ENCODE results near the gene ATG7.
"Not testable (repeated sequence)": the region's sequence is repeated elsewhere in the genome, so short reads cannot be mapped to it uniquely, and the experiment has no call there.

ATG7 gene

GRCh38 chr3:11254876-11255275 lies 17.3 kb upstream of the ATG7 start:
- no peak for DNase-seq

GRCh38 chr3:11255537-11255936 lies 16.7 kb upstream of the ATG7 start:
- DNase-seq = not testable (repeated sequence)

- no peak for DNase-seq
These were observed 13.2 kb upstream of the ATG7 start for GRCh38 chr3:11258958-11259357.

DNA sequence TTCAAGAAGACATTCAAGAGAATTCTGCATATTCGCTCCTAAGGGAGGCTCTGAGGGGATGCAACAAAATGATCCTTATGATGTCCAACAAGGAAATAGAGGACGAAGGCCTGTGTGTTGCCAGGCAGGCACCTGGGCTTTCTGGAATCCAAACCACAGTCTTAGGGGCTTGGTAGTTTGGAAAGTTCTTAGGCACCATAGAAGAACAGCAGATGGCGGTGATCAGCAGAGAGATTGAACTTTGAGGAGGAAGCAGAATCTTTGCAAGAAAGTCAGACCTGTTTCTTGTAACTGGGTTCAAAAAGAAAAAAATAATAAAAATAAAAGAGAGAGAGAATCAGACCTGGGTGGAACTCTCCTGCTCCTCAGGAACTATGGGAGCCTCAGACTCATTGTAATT lies 11.7 kb upstream of the ATG7 start:
- DNase-seq = no peak

- no peak for DNase-seq
These were observed 3.2 kb upstream of the ATG7 start for GRCh38 chr3:11269007-11269406.

DNA sequence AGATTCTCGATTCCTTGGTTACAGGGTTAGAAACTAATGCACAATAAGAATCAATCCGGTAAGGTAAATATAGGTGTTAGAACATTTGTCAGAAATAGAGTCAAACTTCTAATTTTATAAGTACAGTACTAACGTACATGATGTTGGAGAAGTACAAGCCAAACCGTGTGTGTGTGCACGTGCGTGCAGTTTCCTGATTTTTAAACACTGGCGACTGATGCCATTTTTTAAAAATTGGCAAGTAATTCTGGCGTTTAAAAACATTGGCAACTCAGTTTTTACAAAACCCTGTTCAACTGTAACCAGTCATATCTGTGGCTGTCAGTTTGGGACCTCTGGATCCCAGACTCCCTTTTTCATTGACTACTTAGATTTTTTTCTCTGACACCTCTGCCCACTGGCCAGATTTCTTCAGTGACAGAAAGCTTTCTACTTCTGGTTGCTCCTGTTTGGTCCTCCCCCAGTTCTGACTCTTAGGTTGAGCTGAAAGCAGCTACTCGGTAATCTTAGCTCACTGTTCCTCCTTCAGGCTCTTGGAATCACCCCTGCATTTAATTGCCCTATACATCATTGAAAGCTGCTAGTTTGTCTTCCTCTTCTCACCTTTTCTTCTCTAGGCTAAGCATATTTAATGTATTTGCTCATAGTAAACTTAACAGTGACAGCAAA lies 843 bp downstream of the ATG7 start:
- no peak for DNase-seq

GRCh38 chr3:11273891-11274291 lies 1.7 kb downstream of the ATG7 start:
- DNase-seq = no peak

DNA sequence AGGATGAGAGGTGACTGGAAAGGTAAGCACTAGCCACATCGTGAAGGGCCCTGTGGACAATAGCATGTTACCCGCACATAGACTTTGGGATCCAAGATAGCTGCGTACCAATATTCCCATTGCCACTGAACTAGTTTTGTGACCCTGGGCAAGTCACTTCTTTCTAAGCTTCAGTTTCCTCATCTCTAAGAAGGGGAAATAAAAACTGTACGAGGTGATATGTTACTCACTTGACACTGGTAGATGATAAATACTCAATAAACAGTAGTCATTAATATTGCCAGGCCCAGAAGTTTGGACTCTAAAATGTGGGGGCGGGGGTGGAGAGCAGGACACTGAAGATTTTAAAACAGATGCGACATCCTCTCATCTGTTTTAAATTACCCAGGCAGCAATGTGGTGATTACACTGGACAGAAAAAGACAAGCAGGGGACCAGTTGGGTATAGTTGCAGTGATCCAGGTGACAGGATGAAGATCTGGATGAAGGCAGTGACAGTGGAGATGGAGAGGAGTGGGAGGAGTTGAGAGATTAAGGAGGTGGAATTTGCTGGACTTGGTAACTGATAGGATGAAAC lies 2.5 kb downstream of the ATG7 start:
- no peak for DNase-seq

DNA sequence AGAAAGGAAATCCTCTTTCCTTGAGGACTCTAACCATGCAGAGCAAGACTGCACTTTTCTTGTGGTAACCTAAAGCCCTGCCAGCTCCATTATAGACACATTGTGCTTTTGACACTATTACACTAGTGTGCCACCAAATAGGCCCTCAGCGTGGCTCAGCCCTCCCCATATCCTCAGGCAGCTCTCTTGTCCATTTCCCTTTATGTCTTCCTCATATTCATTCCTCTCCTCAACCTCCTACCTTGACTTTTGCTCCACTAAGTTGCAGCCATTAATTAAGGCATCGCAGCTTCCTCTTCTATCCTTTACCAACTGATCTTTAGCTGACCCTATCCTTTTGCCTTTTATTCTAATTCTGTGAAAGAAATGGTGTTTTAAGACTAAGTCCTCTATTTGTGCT lies 3.7 kb downstream of the ATG7 start:
- no peak for DNase-seq

DNA sequence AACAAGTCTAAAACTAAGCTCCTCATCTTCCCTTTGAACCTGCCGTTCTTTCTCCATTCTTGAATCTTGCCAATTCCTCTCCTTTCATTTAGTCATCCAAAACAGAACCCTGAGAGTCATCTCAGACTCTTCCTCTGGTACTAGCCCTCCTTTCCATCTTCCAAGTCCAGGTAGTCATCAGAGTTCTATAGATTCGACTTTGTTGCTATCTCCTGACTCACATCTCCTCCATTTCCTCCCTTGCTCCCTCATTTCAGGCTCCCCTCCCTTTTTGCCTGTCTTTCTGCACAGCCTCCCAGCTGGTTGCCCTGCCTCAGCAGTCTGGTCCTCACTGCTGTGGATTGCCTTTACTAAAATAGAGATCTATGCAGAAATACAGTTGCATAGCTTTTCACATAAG lies 4.7 kb downstream of the ATG7 start:
- DNase-seq = no peak

GRCh38 chr3:11282250-11283138 lies 10.3 kb downstream of the ATG7 start:
- no peak for DNase-seq

GRCh38 chr3:11283139-11283475 lies 10.9 kb downstream of the ATG7 start:
- DNase-seq = no peak

DNA sequence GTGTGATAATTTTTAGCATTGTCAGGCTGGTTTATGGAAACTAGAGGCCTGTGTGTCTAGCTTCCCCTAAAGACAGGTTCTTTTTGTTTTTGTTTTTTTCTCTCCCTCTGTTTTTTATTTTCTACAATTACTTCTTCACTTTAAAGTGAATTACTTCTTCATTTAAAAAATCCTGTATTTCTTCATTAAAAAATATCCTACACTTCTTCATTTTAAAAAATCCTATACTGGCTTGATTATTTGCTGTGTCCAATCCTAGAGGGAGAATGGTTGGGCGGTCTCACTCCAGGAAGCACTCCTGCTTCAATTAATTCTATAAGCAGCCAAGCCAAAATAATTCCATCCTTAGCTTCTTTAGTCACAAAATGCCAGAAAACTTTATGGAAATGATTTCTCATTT lies 11.8 kb downstream of the ATG7 start:
- no peak for DNase-seq

- no peak for DNase-seq
These were observed 13.3 kb downstream of the ATG7 start for GRCh38 chr3:11285471-11285870.

- no peak for DNase-seq
These were observed 15.2 kb downstream of the ATG7 start for GRCh38 chr3:11287404-11287803.

- DNase-seq = no peak
These were observed 15.9 kb downstream of the ATG7 start for GRCh38 chr3:11288021-11288491.

DNA sequence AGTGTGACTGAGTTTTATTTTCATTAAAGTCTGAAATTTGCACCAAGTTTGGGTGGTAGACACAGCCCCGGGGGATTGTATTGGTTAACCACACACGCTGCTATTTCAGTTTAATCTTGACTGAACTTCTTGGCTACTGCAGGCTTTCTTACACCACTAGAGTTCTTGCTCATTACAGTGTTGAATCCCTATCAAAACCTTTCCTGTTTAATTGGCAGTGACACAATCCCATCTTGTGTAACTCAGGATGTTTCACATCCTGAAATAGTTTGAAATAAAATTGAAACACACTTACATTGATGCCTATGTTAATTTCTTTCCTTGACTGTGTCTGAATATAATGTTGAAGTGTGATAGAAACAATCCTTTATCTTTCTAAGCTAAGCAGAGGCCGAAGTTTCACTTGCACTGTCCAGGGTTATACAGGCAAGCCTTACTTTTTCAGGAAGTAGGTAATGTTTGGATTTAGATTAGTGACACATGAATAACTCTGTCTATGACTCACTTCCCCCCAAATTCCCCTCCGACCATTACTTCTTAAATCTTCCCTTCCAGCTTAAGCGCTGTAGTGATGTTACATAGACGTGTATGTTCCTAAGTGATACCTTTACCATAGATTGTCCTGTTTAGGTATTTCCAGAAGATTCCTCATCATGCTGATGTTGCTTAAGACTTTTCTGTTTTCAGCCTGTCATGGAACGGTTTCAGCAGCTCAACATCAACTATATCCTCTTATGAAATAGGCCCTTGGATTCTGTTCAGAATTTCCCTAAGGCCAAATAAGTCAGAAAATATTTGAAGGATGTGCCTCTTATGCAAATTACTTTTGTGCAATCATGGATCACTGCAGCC lies 16.8 kb downstream of the ATG7 start:
- no peak for DNase-seq

DNA sequence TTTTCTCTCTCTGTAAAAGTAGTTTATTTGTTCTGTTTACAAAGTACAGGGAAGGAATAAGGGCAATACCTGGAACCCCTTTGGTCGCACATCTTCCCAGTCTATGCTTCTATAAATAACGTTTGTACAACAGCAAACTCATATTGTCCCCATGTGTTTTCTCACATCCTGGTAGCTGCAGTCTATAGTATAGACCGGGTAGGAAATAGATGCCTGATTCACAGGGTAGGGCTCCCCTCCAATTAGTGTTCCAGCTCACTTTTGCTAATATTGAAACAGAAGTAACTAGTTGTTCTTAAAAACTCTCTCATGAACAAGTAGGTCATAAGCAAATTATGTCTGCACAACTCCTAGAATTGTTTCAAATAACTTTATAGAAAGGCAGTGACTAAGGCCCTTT lies 17.7 kb downstream of the ATG7 start:
- DNase-seq = no peak

DNA sequence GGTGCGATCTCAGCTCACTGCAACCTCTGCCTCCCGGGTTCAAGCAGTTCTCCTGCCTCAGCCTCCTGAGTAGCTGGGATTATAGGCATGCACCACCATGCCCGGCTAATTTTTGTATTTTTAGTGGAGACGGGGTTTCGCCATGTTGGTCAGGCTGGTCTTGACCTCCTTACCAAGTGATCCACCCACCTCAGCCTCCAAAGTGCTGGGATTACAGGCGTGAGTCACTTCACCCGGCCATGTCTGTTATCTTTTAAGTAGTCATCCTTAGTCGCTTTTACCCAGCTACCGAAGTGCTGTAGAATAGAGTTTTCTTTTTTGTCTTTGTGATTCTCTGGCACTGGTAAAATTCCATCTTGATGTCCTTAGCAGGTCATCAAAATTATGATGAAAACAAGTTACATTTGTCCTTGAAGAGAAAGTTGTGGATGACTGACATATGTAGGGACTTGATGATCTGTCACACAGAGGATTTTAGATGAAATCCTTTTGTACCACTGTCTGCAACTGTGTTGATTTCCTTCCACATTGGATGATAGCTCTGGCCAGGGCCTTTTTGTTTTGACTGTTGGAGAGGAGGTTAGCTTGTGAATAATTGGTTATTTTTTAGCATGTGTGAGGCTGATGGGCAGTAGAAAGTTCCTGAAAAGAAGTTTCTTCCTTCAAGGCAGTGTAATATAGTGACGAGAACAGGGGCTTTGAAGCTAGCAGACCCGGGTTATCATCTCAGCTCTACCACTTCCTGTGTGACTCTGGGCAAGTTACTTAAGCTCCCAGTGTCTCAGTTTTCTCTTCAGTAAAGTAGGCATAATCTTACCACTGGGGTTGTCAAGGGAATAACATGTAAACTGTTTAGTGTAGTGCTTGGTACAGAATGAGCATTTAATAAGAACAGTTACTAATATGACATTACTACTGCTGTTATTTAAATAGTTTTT lies 18.8 kb downstream of the ATG7 start:
- DNase-seq = peak; percentile 23

DNA sequence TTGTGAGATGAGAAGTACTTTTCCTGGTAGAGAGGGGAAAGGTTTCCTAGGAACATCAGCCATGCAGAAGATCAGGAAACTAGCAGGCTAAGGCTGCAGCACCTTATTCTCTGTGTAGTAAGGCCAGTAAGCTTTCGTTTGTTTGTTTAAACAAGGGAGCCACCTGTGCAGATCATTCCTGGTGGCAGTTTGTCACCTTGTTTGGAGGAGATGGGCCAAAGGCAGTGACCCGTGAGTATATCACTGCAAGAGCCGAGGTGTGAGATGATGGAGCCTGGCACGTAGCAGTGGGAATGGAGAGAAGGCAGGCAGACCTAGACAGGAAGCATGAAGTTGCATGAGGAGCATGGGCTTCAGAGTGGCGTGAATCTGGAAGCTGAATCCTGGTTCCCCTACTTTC lies 19.6 kb downstream of the ATG7 start:
- DNase-seq = no peak

DNA sequence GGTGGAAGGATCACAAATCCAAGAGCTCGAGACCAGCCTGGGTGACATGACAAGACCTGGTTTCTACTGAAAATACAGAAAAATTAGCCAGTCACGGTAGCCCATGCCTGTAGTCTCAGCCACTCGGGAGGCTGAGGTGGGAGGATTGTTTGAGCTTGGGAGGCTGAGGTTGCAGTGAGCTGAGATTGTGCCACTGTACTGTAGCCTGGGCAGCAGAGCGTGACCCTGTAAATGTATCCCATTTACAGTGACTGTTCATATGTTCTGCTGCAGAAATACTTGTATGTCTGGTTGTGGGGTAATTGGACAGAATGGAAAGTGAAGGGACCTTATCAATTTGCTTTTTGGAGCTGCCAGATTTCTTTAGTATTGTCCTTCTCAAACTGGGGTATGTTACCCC lies 24.9 kb downstream of the ATG7 start:
- no peak for DNase-seq

- DNase-seq = no peak
These were observed 28.8 kb downstream of the ATG7 start for GRCh38 chr3:11300970-11301369.

Data from stimulated activated CD4-positive, alpha-beta T cell treated with anti-CD3 and anti-CD28 coated beads, Interleukin-1b, Interleukin-23, amount 100 ng/mL, for 48 hours (primary cell).